Lung (tissue), 12 donors: ENCODE measurements around the gene RSRP1. TPM values are rescaled to one million over a fixed set of nuclear protein-coding genes. Genes with fewer than 3 reads are reported as not detected.
"Not testable (repeated sequence)": the region's sequence is repeated elsewhere in the genome, so short reads cannot be mapped to it uniquely, and the experiment has no call there.

ENCODE experiments used
- ATAC-seq: fragments of 200-7000 bp; cut with Tn5 transposase; one replicate; pipeline ENCODE4 v1.9.1; 2020; ENCODE audit warnings: moderate number of reproducible peaks; ENCODE audit not compliant: insufficient read depth, low FRiP score
- DNase-seq, 3 donors: peaks; one replicate each; pipeline ENCODE4 v3.0.0-alpha.2; 2013 to 2017
- H3K27ac ChIP-seq, 2 donors: one replicate each; pipeline ENCODE4 v1.5.1; 2013; ENCODE audit warnings: mild to moderate bottlenecking in 2 of 2, moderate library complexity in 2 of 2, control low read depth in 1 of 2, inconsistent platforms in 1 of 2, low read depth in 1 of 2, low read length in 1 of 2
- H3K27me3 ChIP-seq, 3 donors: one replicate each; pipeline ENCODE4 v1.5.1; 2013; ENCODE audit warnings: low read length in 2 of 3; ENCODE audit not compliant: control insufficient read depth in 3 of 3, insufficient read depth in 3 of 3
- H3K36me3 ChIP-seq, 4 donors: one replicate each; pipeline ENCODE4 v1.5.1; 2013; ENCODE audit warnings: low read length in 4 of 4, mild to moderate bottlenecking in 1 of 4, moderate library complexity in 1 of 4; ENCODE audit not compliant: control insufficient read depth in 4 of 4, insufficient read depth in 4 of 4
- H3K4me1 ChIP-seq, 5 donors: one replicate each; pipeline ENCODE4 v1.5.1; 2013; ENCODE audit warnings: low read length in 5 of 5, mild to moderate bottlenecking in 2 of 5, moderate library complexity in 1 of 5; ENCODE audit not compliant: control insufficient read depth in 5 of 5, insufficient read depth in 5 of 5
- H3K4me3 ChIP-seq: one replicate; pipeline ENCODE4 v1.5.1; 2013; ENCODE audit warnings: mild to moderate bottlenecking, control low read depth, moderate library complexity
- H3K9ac ChIP-seq, 2 donors: one replicate each; pipeline ENCODE4 v1.5.1; 2013; ENCODE audit warnings: low read length in 2 of 2, control low read depth in 1 of 2; ENCODE audit not compliant: insufficient read depth in 1 of 2
- H3K9me3 ChIP-seq, 4 donors: one replicate each; pipeline ENCODE4 v1.5.1; 2013; ENCODE audit warnings: low read length in 3 of 4, mild to moderate bottlenecking in 1 of 4, moderate library complexity in 1 of 4; ENCODE audit not compliant: control insufficient read depth in 4 of 4, insufficient read depth in 3 of 4
- CTCF ChIP-seq: IDR thresholded peaks from 2 replicates; pipeline ENCODE4 v1.5.1; 2012; ENCODE audit warnings: mild to moderate bottlenecking; ENCODE audit errors: control extremely low read depth, extremely low read depth
- WGBS, 2 donors: extraction: QIAGEN DNeasy Blood & Tissue Kit; methylation state at CpG; one replicate each; pipeline ENCODE4 v1.1.7; 2013; 5-methylcytosine and 5-hydroxymethylcytosine counted together
- polyA plus RNA-seq, 2 donors: library from polyadenylated mRNA; stranded (reverse); fragments of 200-250 nt; gene quantifications; one replicate each; pipeline ENCODE4 v1.2.1, GENCODE V29; 2013
- total RNA-seq, 2 donors: library from RNA; depleted of rRNA in 1 of 2; stranded (reverse); fragments of >200 nt in 1 of 2; gene quantifications; one replicate each; pipeline ENCODE4 v1.2.1, GENCODE V29; 2014 to 2021
- donor health status: control.
- donor health status: control.
- donor health status: Bipolar disorder and iron deficiency.
- donor health status: healthy.
- donor health status: DM: yes; HTN: yes; CAD: no.

Gene RSRP1
- total and polyA plus RNA-seq, 4 donors: 72.6 to 364 (median 157) TPM

- TF ChIP-seq CTCF: peak; percentile 25
- ATAC-seq (peak; percentile 86), DNase-seq (peak; percentile 92 to 95 (median 92))
- Histone ChIP-seq H3K27me3 (no peaks in the 10 kb centered on the region), H3K9me3 (no peaks in the 10 kb centered on the region), H3K27ac (peak overlapping the region; percentile 86 to 88), H3K36me3 (peaks cover 9 to 22% (median 13%) of the 10 kb centered on the region in 4 donors), H3K4me1 (peaks cover 5 to 13% (median 10%) of the 10 kb centered on the region in 5 donors), H3K9ac (peak overlapping the region in 1 of 2 donors; percentile 95), H3K4me3 (peak overlapping the region; percentile 5)
- 0 to 1% methylated on average over 41 of the region's 41 CpGs for WGBS, 2 donors
These were observed 7.3 kb downstream of the RSRP1 start for GRCh38 chr1:25239681-25240541.

- Histone ChIP-seq H3K27ac (no peak overlapping the region), H3K27me3 (no peaks in the 10 kb centered on the region)
- WGBS, 2 donors: 95 to 96% methylated on average over 11 of the region's 11 CpGs
These were observed 9.2 kb downstream of the RSRP1 start for GRCh38 chr1:25238046-25238445.

DNA sequence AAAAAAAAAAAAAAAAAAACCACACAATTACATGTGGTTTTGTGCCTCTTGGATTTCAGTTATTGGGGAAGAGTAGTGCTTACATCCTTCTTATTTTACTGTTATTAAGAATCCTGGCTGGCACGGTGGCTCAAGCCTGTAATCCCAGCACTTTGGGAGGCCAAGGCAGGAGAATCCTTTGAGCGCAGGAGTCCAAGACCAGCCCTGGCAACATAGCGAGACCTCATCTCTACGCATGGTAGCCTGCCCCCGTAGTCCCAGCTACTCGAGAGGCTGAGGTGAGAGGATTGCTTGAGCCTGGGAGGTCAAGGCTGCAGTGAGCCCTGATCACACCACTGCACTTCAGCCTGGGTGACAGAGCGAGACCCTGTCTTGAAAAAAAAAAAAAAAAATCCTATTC is 11.0 kb downstream of the RSRP1 start:
- peaks cover 3 to 26% (median 15%) of the 10 kb centered on the region in 5 donors for H3K4me1 ChIP-seq

More at GRCh38 chr1:25238046-25238445, 9.2 kb downstream of the RSRP1 start:
- DNase-seq: no peak
- Histone ChIP-seq H3K4me3 (no peak overlapping the region), H3K9ac (no peak overlapping the region), H3K4me1 (peaks cover 5 to 18% (median 11%) of the 10 kb centered on the region in 5 donors), H3K9me3 (no peaks in the 10 kb centered on the region), H3K36me3 (peaks cover 0 to 9% (median 5%) of the 10 kb centered on the region in 4 donors)
- ATAC-seq: no peak
- TF ChIP-seq CTCF: no peak

GRCh38 chr1:25235411-25235810 is 11.8 kb downstream of the RSRP1 start:
- not testable (repeated sequence) for H3K4me3 ChIP-seq, H3K9me3 ChIP-seq, DNase-seq, ATAC-seq, H3K36me3 ChIP-seq, H3K27ac ChIP-seq, H3K9ac ChIP-seq, H3K27me3 ChIP-seq
- H3K4me1 ChIP-seq: peaks cover under 1 to 20% (median 14%) of the 10 kb centered on the region in 5 donors
- 97% methylated on average over 10 of the region's 10 CpGs for WGBS, 2 donors

More for the DNA sequence above, 11.0 kb downstream of the RSRP1 start:
- not testable (repeated sequence) for H3K36me3 ChIP-seq, H3K9me3 ChIP-seq, H3K9ac ChIP-seq, H3K27ac ChIP-seq, DNase-seq, H3K27me3 ChIP-seq, ATAC-seq, H3K4me3 ChIP-seq
- WGBS, 2 donors: 88 to 94% methylated on average over 7 of the region's 7 CpGs
